Natural killer cell (primary cell): Measurements from ENCODE around the gene MANSC4. TPM values are rescaled to one million over a fixed set of nuclear protein-coding genes. Genes with fewer than 3 reads are reported as not detected.

Source experiments
- ATAC-seq, 3 donors: fragments of 150-1000 bp in 2 of 3; fragments of 200-7000 bp in 1 of 3; cut with Tn5 transposase; 1 replicate in 1 of 3; 2 replicates in 2 of 3; pipeline ENCODE4 v1.10.0; 2021; ENCODE audit warnings: mild to moderate bottlenecking in 2 of 3, moderate library complexity in 2 of 3
- DNase-seq, 2 donors: peaks; one replicate each; pipeline versions ENCODE4 v3.0.0 to v3.0.0-alpha.2; 2013 to 2021; ENCODE audit warnings: mixed read lengths in 1 of 2
- H3K27ac ChIP-seq: one replicate; pipeline ENCODE4 v1.5.1; 2013; ENCODE audit warnings: mild to moderate bottlenecking, low read length
- H3K27me3 ChIP-seq: one replicate; pipeline ENCODE4 v1.6.1; 2013; ENCODE audit warnings: low read length; ENCODE audit not compliant: control insufficient read depth, insufficient read depth
- H3K36me3 ChIP-seq: one replicate; pipeline ENCODE4 v1.6.1; 2013; ENCODE audit warnings: low read length; ENCODE audit not compliant: control insufficient read depth, insufficient read depth
- H3K4me1 ChIP-seq: one replicate; pipeline ENCODE4 v1.6.1; 2013; ENCODE audit warnings: low read length; ENCODE audit not compliant: control insufficient read depth, insufficient read depth
- H3K4me3 ChIP-seq: one replicate; pipeline ENCODE4 v1.5.1; 2013; ENCODE audit warnings: low read length
- H3K9me3 ChIP-seq: one replicate; pipeline ENCODE4 v1.6.1; 2013; ENCODE audit warnings: low read length; ENCODE audit not compliant: control insufficient read depth, insufficient read depth
- H3K27ac Mint-ChIP-seq, 2 donors: one replicate each; pipeline ENCODE4 v1.8.0; 2022; ENCODE audit warnings: mild to moderate bottlenecking in 2 of 2, mixed read lengths in 2 of 2, moderate library complexity in 1 of 2
- H3K27me3 Mint-ChIP-seq, 2 donors: one replicate each; pipeline ENCODE4 v1.8.0; 2022; ENCODE audit warnings: low read depth in 2 of 2, mixed read lengths in 2 of 2
- H3K36me3 Mint-ChIP-seq: one replicate; pipeline ENCODE4 v1.8.0; 2022; ENCODE audit warnings: mixed read lengths
- H3K4me1 Mint-ChIP-seq, 2 donors: one replicate each; pipeline ENCODE4 v1.8.0; 2022; ENCODE audit warnings: mixed read lengths in 2 of 2
- H3K4me3 Mint-ChIP-seq: one replicate; pipeline ENCODE4 v1.8.0; 2022; ENCODE audit warnings: mild to moderate bottlenecking, moderate library complexity, mixed read lengths
- H3K9me3 Mint-ChIP-seq, 2 donors: one replicate each; pipeline ENCODE4 v1.8.0; 2022; ENCODE audit warnings: mixed read lengths in 2 of 2
- CTCF ChIP-seq: fragments of 200-600 bp; IDR thresholded peaks from one replicate; pipeline ENCODE4 v1.8.0; 2022; ENCODE audit warnings: antibody characterized with exemption
- WGBS: methylation state at CpG from one replicate; pipeline ENCODE4 v1.1.7; 2013; ENCODE audit warnings: missing lambda C conversion rate; ENCODE audit not compliant: insufficient coverage; 5-methylcytosine and 5-hydroxymethylcytosine counted together
- intact Hi-C: fragments of 100-400 bp; cut with micrococcal nuclease; formaldehyde crosslinking; loops from one replicate; pipeline ENCODE4 v1.14.2; 2022
- total RNA-seq, 4 donors: library from RNA; stranded (reverse); fragments of 120-200 nt in 1 of 4; gene quantifications; one replicate each; pipeline versions ENCODE4 v1.2.3 to v1.2.4, GENCODE V29; 2013 to 2022

MANSC4 gene
- total RNA-seq, 3 donors from 2014 or later (not counting 1 experiment from before 2014, with no cell fraction given) = not detected

GRCh38 chr12:27824126-27824842, 44.2 kb upstream of the MANSC4 start:
- no peak for ATAC-seq

GRCh38 chr12:27823038-27823437, 43.0 kb upstream of the MANSC4 start:
- Histone ChIP-seq H3K36me3 (no peaks in the 10 kb centered on the region), H3K27me3 (no peaks in the 10 kb centered on the region), H3K27ac (no peak overlapping the region), H3K4me1 (peaks cover 3% of the 10 kb centered on the region), H3K9me3 (no peaks in the 10 kb centered on the region), H3K4me3 (no peak overlapping the region)
- no peaks in the 10 kb centered on the region for H3K36me3 Mint-ChIP-seq
- WGBS = 74% methylated on average over 5 of the region's 5 CpGs
- peaks cover 0 to 4% of the 10 kb centered on the region in 2 donors for H3K4me1 Mint-ChIP-seq
- no peak for ATAC-seq
- DNase-seq = no peak
- H3K27me3 Mint-ChIP-seq = peaks cover 5 to 26% of the 10 kb centered on the region in 2 donors
- intact Hi-C loops = no loop called here
- no peak overlapping the region for H3K4me3 Mint-ChIP-seq
- H3K27ac Mint-ChIP-seq = no peak overlapping the region
- no peak for TF ChIP-seq CTCF
- H3K9me3 Mint-ChIP-seq = no peaks in the 10 kb centered on the region

More at GRCh38 chr12:27824126-27824842, 44.2 kb upstream of the MANSC4 start:
- intact Hi-C loops = no loop called here
- 65% methylated on average over 12 of the region's 12 CpGs for WGBS
- Histone ChIP-seq H3K27me3 (no peaks in the 10 kb centered on the region), H3K4me1 (peaks cover 3% of the 10 kb centered on the region), H3K9me3 (no peaks in the 10 kb centered on the region), H3K36me3 (no peaks in the 10 kb centered on the region), H3K27ac (no peak overlapping the region), H3K4me3 (no peak overlapping the region)
- Mint-ChIP-seq H3K4me1 (peaks cover 0 to 4% of the 10 kb centered on the region in 2 donors), H3K4me3 (no peak overlapping the region), H3K36me3 (no peaks in the 10 kb centered on the region), H3K27ac (no peak overlapping the region), H3K9me3 (no peaks in the 10 kb centered on the region), H3K27me3 (peaks cover 6 to 24% of the 10 kb centered on the region in 2 donors)
- no peak for TF ChIP-seq CTCF
- DNase-seq = no peak

- Mint-ChIP-seq H3K27me3 (peaks cover 2 to 34% of the 10 kb centered on the region in 2 donors), H3K4me1 (peaks cover 0 to 4% of the 10 kb centered on the region in 2 donors), H3K9me3 (no peaks in the 10 kb centered on the region), H3K27ac (no peak overlapping the region), H3K36me3 (no peaks in the 10 kb centered on the region), H3K4me3 (no peak overlapping the region)
- no peak overlapping the region for H3K4me3 ChIP-seq
- peaks cover 3% of the 10 kb centered on the region for H3K4me1 ChIP-seq
- TF ChIP-seq CTCF = no peak
- no peaks in the 10 kb centered on the region for H3K9me3 ChIP-seq
- intact Hi-C loops = no loop called here
- ATAC-seq = peak; percentile 26 to 42 (median 40)
- peak in 1 of 2 donors; percentile 72 for DNase-seq
- no peaks in the 10 kb centered on the region for H3K27me3 ChIP-seq
- 68% methylated on average over 8 of the region's 9 CpGs for WGBS
- H3K36me3 ChIP-seq = no peaks in the 10 kb centered on the region
- H3K27ac ChIP-seq = no peak overlapping the region
Observed at GRCh38 chr12:27822076-27822712, 42.2 kb upstream of the MANSC4 start.
